Left colon (tissue), 2 donors: ENCODE results near the gene DCANP1. TPM values are rescaled to one million over a fixed set of nuclear protein-coding genes. Genes with fewer than 3 reads are reported as not detected.
A peak's percentile ranks its signal among the peaks of the same experiment; 100 is the strongest.

Source experiments
- ATAC-seq: fragments of 200-7000 bp; cut with Tn5 transposase; one replicate; pipeline ENCODE4 v1.9.1; 2020; ENCODE audit warnings: mild to moderate bottlenecking, moderate library complexity
- DNase-seq, 2 donors: peaks; one replicate each; pipeline ENCODE4 v3.0.0-alpha.2; 2020
- intact Hi-C, 2 donors: fragments of 100-400 bp; cut with DNase I in 1 of 2; cut with micrococcal nuclease in 1 of 2; formaldehyde crosslinking; loops; one replicate each; pipeline versions ENCODE4 v1.11.2 to v1.14.0; 2022; cut with DNase I, micrococcal nuclease
- total RNA-seq, 2 donors: library from RNA; stranded (reverse); fragmentation: NEBNext Ultra II Directional; extraction: Animal tissue kit (Norgen Biotek cat#: 25700); gene quantifications; one replicate each; pipeline ENCODE4 v1.2.1, GENCODE V29; 2021
- donor health status: DM: no; HTN: no; CAD: no.
- donor health status: DM: yes; HTN: yes; CAD: no.

Gene DCANP1
- total RNA-seq, 2 donors from 2014 or later: 0.08 TPM; not detected in 1

- intact Hi-C loops: no loop called here
- peak; percentile 85 to 94 for DNase-seq
- peak; percentile 85 for ATAC-seq
Measured at GRCh38 chr5:135398855-135399793, 48.0 kb downstream of the DCANP1 start, which contains the start of gene MACROH2A1. TSS of gene MACROH2A1 (minus strand) at chr5:135399231. CDS start at chr5:135389093, 10,138 bp downstream.

- intact Hi-C loops: no loop called here
- peak; percentile 82 to 86 for DNase-seq
Measured at GRCh38 chr5:135398160-135398854, 48.8 kb downstream of the DCANP1 start.

GRCh38 chr5:135397084-135397483, 50.1 kb downstream of the DCANP1 start:
- ATAC-seq (no peak), DNase-seq (no peak)
- intact Hi-C loops: no loop called here

More at GRCh38 chr5:135398160-135398854, 48.8 kb downstream of the DCANP1 start:
- ATAC-seq: peak; percentile 82

- ATAC-seq (no peak), DNase-seq (no peak)
- intact Hi-C loops: no loop called here
Measured at GRCh38 chr5:135396459-135397055, 50.6 kb downstream of the DCANP1 start.

- intact Hi-C loops: no loop called here
- DNase-seq: no peak
- ATAC-seq: no peak
Measured at GRCh38 chr5:135395866-135396265, 51.3 kb downstream of the DCANP1 start.

GRCh38 chr5:135395451-135395850, 51.7 kb downstream of the DCANP1 start:
- no peak for DNase-seq
- no peak for ATAC-seq
- intact Hi-C loops: no loop called here

Other genes starting within 250 kb of the DCANP1 start
- 100 to 1,000 TPM; 212 to 216 TPM for gene MACROH2A1, start 48.1 kb downstream of the DCANP1 start, total RNA-seq
- gene TIFAB, start 5.0 kb upstream of the DCANP1 start, total RNA-seq: under 1 TPM; 0.09 to 0.31 TPM
- gene NEUROG1, start 88.6 kb upstream of the DCANP1 start, total RNA-seq: not detected
- gene CXCL14, start 131.6 kb upstream of the DCANP1 start, total RNA-seq: 10 to 100 TPM; 23.3 to 88.5 TPM